OCI-LY1 (cell line): ENCODE measurements around the gene CYP4F2.
"Not testable (repeated sequence)": the region's sequence is repeated elsewhere in the genome, so short reads cannot be mapped to it uniquely, and the experiment has no call there.

Experiments
- H2AFZ ChIP-seq: fragments of 200-600 bp; sonication (generic), shearing (Covaris generic); 2 replicates; pipeline ENCODE4 v1.6.0; 2014; ENCODE audit warnings: antibody characterized with exemption, mild to moderate bottlenecking, low read length
- H3F3A ChIP-seq: fragments of 200-600 bp; sonication (generic), shearing (Covaris generic); 2 replicates; pipeline ENCODE4 v1.6.0; 2014; ENCODE audit warnings: mild to moderate bottlenecking, antibody characterized with exemption, low read length, moderate library complexity; ENCODE audit not compliant: insufficient read depth
- H3K27ac ChIP-seq: fragments of 200-600 bp; sonication (generic); 2 replicates; pipeline ENCODE4 v1.5.1; 2014; ENCODE audit warnings: low read length, mixed run types, mild to moderate bottlenecking, low read depth; ENCODE audit not compliant: poor library complexity, severe bottlenecking
- H3K27me3 ChIP-seq: fragments of 200-600 bp; sonication (generic); 2 replicates; pipeline ENCODE4 v1.6.0; 2014; ENCODE audit warnings: antibody characterized with exemption, mild to moderate bottlenecking, low read length, moderate library complexity; ENCODE audit not compliant: insufficient read depth
- H3K36me3 ChIP-seq: fragments of 200-600 bp; sonication (generic); 2 replicates; pipeline ENCODE4 v1.6.1; 2014; ENCODE audit warnings: mild to moderate bottlenecking, antibody characterized with exemption, low read length, moderate library complexity, mixed read lengths; ENCODE audit not compliant: insufficient read depth
- H3K4me1 ChIP-seq: fragments of 200-600 bp; sonication (generic); 2 replicates; pipeline ENCODE4 v1.5.1; 2014; ENCODE audit warnings: mild to moderate bottlenecking, low read length, moderate library complexity; ENCODE audit not compliant: insufficient read depth, severe bottlenecking
- H3K4me2 ChIP-seq: fragments of 200-600 bp; sonication (generic), shearing (Covaris generic); 2 replicates; pipeline ENCODE4 v1.6.1; 2014; ENCODE audit warnings: low read length
- H3K4me3 ChIP-seq: fragments of 200-600 bp; sonication (generic); 2 replicates; pipeline ENCODE4 v1.5.1; 2014; ENCODE audit warnings: low read length, low read depth, mild to moderate bottlenecking, mixed read lengths; ENCODE audit not compliant: poor library complexity, severe bottlenecking
- H3K79me2 ChIP-seq: fragments of 200-600 bp; shearing (Covaris generic); 2 replicates; pipeline ENCODE4 v1.6.1; 2016; ENCODE audit warnings: mixed run types, low read length, mixed read lengths; ENCODE audit not compliant: insufficient read depth
- H3K9ac ChIP-seq: fragments of 200-600 bp; sonication (generic), shearing (Covaris generic); 2 replicates; pipeline ENCODE4 v1.6.1; 2014; ENCODE audit warnings: mild to moderate bottlenecking, low read length, mixed read lengths
- H3K9me2 ChIP-seq: fragments of 200-600 bp; sonication (generic), shearing (Covaris generic); 2 replicates; pipeline ENCODE4 v1.6.1; 2014; ENCODE audit warnings: low read depth, mild to moderate bottlenecking, low read length, mixed read lengths
- H3K9me3 ChIP-seq: fragments of 200-600 bp; shearing (Covaris generic); 2 replicates; pipeline ENCODE4 v1.6.1; 2014; ENCODE audit warnings: low read length, mixed read lengths
- H4K20me1 ChIP-seq: fragments of 200-600 bp; sonication (generic), shearing (Covaris generic); 2 replicates; pipeline ENCODE4 v1.6.0; 2016; ENCODE audit warnings: mild to moderate bottlenecking, low read length; ENCODE audit not compliant: insufficient read depth
- EZH2 ChIP-seq: fragments of 200-600 bp; sonication (generic), shearing (Covaris generic); IDR thresholded peaks from 2 replicates; pipeline ENCODE4 v1.8.0; 2017; ENCODE audit warnings: borderline replicate concordance, mixed run types, mild to moderate bottlenecking, antibody characterized with exemption, low read length, moderate library complexity, mixed read lengths
- TF ChIP-seq, protein P1 (sequence below): fragments of 200-600 bp; sonication (generic), shearing (Covaris generic); IDR thresholded peaks from 2 replicates; pipeline ENCODE4 v1.5.1; 2017; ENCODE audit warnings: mild to moderate bottlenecking, antibody characterized with exemption, low read length, moderate library complexity, mixed read lengths

Gene CYP4F2

DNA sequence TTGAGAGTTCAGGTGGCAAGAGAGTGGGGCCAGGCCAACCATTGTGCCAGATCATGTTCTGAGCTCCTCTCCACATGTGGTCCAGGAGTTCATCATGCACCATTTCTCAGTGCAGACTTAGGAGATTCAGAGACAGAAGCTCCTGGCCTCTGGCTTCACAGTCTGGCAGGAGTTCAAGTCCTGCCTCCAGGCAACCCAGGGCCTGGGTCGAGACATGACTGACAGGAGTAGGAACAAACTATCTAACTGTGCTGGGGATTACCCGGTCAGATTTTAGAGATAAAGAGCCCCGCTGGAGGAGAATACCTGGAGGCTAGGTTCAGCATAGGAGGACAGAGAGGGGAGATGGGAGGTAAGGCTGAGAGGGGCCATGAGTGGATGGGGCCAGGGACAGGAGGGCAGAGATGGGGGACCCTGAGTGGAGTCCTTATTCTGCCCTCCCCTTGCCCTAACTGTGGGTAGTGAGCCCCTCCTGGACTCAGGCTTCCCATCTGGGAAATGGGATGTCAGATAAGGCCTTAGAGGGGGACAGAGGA lies 37.4 kb upstream of the CYP4F2 start:
- Histone ChIP-seq H3K4me3 (no peak overlapping the region), H3K79me2 (no peaks in the 10 kb centered on the region), H3K4me2 (no peak overlapping the region), H2AFZ (no peak overlapping the region), H3K9me3 (no peaks in the 10 kb centered on the region), H3K27ac (no peak overlapping the region), H3K36me3 (no peaks in the 10 kb centered on the region), H4K20me1 (no peaks in the 10 kb centered on the region), H3F3A (no peaks in the 10 kb centered on the region), H3K9me2 (no peaks in the 10 kb centered on the region), H3K4me1 (no peaks in the 10 kb centered on the region), H3K27me3 (no peaks in the 10 kb centered on the region), H3K9ac (no peak overlapping the region)
- TF ChIP-seq, protein P1, sequence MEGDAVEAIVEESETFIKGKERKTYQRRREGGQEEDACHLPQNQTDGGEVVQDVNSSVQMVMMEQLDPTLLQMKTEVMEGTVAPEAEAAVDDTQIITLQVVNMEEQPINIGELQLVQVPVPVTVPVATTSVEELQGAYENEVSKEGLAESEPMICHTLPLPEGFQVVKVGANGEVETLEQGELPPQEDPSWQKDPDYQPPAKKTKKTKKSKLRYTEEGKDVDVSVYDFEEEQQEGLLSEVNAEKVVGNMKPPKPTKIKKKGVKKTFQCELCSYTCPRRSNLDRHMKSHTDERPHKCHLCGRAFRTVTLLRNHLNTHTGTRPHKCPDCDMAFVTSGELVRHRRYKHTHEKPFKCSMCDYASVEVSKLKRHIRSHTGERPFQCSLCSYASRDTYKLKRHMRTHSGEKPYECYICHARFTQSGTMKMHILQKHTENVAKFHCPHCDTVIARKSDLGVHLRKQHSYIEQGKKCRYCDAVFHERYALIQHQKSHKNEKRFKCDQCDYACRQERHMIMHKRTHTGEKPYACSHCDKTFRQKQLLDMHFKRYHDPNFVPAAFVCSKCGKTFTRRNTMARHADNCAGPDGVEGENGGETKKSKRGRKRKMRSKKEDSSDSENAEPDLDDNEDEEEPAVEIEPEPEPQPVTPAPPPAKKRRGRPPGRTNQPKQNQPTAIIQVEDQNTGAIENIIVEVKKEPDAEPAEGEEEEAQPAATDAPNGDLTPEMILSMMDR = no peak
- TF ChIP-seq EZH2 = no peak

DNA sequence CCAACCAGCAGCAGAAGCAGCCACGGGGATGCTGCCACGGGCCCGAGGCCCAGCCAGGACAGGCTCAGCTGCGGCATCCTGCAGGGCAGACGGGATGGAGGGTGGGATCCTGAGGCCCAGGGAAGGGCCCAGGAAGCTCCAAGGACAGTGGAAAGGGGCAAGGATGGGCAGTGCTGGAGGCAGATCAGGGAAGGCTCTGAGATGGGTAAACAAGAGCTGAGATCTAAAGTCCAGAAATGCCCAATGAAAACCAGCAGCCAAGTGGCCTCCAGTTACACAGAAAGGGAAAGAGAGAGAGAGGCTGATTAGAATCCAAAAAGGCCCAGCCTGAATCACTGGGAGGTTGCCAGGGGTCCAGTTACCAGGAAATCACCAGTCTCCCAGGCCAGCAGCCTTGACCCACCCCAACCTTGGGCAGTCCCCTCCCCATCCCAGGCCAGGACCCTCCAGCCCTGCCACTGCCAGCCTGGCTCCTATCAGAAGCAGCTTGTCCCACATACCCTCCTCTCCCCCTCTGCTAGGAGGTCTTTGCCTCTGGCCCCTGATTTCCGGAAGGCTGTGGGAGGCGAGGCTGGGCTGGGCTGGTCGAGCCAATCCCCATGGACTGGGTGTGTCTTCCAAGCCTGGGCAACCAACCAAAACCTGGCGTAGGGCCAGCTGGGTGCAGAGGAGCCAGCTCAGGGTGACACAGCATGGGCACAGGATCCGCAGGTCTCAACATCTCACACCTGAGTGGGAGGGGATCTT lies 36.6 kb upstream of the CYP4F2 start, which contains the start of gene CYP4F11:
Gene CYP4F11, minus strand, starts transcription at position 198 of the 747 bp plus-strand sequence. Its CDS starts 121 bp downstream, at position 77.
- no peak for TF ChIP-seq EZH2
- TF ChIP-seq, protein P1 = no peak
- Histone ChIP-seq H4K20me1 (no peaks in the 10 kb centered on the region), H3K9me3 (no peaks in the 10 kb centered on the region), H3K9ac (no peak within 1 kb of the TSS), H3F3A (no peaks in the 10 kb centered on the region), H2AFZ (no peak within 1 kb of the TSS), H3K27me3 (no peaks in the 10 kb centered on the region), H3K4me1 (no peaks in the 10 kb centered on the region), H3K79me2 (no peaks in the 10 kb centered on the region), H3K9me2 (no peaks in the 10 kb centered on the region), H3K4me3 (no peak within 1 kb of the TSS), H3K27ac (no peak within 1 kb of the TSS), H3K36me3 (no peaks in the 10 kb centered on the region), H3K4me2 (no peak within 1 kb of the TSS)

DNA sequence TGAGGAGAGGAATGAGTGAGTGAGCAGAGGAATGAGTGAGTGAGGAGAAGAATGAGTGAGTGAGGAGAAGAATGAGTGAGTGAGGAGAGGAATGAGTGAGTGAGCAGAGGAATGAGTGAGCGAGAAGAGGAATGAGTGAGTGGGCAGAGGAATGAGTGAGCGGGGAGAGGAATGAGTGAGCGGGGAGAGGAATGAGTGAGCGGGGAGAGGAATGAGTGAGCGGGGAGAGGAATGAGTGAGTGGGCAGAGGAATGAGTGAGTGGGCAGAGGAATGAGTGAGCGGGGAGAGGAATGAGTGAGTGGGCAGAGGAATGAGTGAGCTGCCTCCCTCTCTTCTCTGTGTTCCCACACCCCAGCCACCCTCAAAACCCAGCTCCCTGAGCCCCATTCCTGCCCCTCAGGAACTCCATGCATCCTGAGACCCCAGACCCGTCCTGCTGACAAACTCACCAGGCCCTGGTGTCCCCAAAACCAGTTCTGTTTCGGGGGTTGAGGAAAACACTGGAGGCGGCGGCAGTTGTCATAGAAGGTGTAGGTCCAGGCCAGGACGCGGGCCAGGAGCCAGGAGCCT lies 36.0 kb upstream of the CYP4F2 start:
- H3K9me3 ChIP-seq, H3K9ac ChIP-seq, H3K9me2 ChIP-seq, H3K27me3 ChIP-seq, H3K4me2 ChIP-seq, H3K27ac ChIP-seq, H2AFZ ChIP-seq, H3K36me3 ChIP-seq, H3F3A ChIP-seq, H4K20me1 ChIP-seq, H3K4me1 ChIP-seq, H3K4me3 ChIP-seq, H3K79me2 ChIP-seq: not testable (repeated sequence)

DNA sequence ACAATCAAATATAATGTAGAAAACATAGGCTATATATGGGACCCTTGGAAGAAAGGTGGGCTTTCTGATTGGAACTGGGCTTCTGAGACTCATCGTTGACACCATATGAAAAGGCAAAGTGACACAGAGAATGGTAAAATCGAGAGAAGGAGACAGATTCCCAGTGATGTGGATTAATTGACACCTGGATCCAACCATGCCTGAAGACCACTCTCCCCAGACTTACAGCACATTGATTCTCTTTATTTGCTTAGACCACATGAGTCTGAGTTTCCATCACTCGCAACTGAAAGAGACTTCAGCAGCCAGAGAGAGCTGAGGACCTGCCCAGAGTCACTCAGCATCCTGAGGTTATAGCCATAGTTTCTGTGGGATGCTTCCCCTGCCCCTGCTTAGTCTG lies 30.4 kb upstream of the CYP4F2 start:
- Histone ChIP-seq H3K36me3 (no peaks in the 10 kb centered on the region), H3K27me3 (0 out of 2 replicates have a peak, but pooled peaks cover 5% of the 10 kb centered on the region), H4K20me1 (no peaks in the 10 kb centered on the region), H3K79me2 (no peaks in the 10 kb centered on the region), H3K4me1 (no peaks in the 10 kb centered on the region), H3K9me2 (no peaks in the 10 kb centered on the region), H3K4me2 (no peak overlapping the region), H3K27ac (no peak overlapping the region), H3K9me3 (no peaks in the 10 kb centered on the region), H3K4me3 (no peak overlapping the region), H2AFZ (no peak overlapping the region), H3F3A (no peaks in the 10 kb centered on the region), H3K9ac (no peak overlapping the region)
- TF ChIP-seq EZH2 = no peak
- TF ChIP-seq, protein P1 = no peak
